C4-2B (cell line): ENCODE results near the gene NHERF1.

Source experiments
- CTCF ChIP-seq: fragments of 450-650 bp; conservative IDR thresholded peaks from 2 replicates; pipeline ENCODE4 v1.5.1; 2017; ENCODE audit warnings: mild to moderate bottlenecking
- ZFX ChIP-seq: fragments of 450-650 bp; IDR thresholded peaks from 2 replicates; pipeline ENCODE4 v1.6.1; 2017

- no peak for TF ChIP-seq CTCF
- TF ChIP-seq ZFX: no peak
Measured at GRCh38 chr17:74777901-74778515, 29.6 kb downstream of the NHERF1 start.
